HG03439 (cell line): ENCODE data around the gene PRCD.
"Not testable (repeated sequence)": the region's sequence is repeated elsewhere in the genome, so short reads cannot be mapped to it uniquely, and the experiment has no call there.

Source experiments
- ATAC-seq: cut with Tn5 transposase; IDR thresholded peaks from one replicate; pipeline ENCODE4 v1.9.1; 2021; ENCODE audit warnings: mild to moderate bottlenecking, moderate library complexity; ENCODE audit not compliant: unreplicated experiment

The PRCD gene

GRCh38 chr17:76502341-76503211 is 37.3 kb upstream of the PRCD start:
- ATAC-seq, result no peak

GRCh38 chr17:76504117-76504516 is 35.7 kb upstream of the PRCD start:
- ATAC-seq, result no peak

GRCh38 chr17:76506408-76507345 is 33.2 kb upstream of the PRCD start:
- ATAC-seq, result no peak

- not testable (repeated sequence) for ATAC-seq
Observed at GRCh38 chr17:76508472-76509063, 31.3 kb upstream of the PRCD start.

GRCh38 chr17:76510831-76511244 is 29.0 kb upstream of the PRCD start:
- ATAC-seq, result no peak

GRCh38 chr17:76511668-76512365 is 28.0 kb upstream of the PRCD start:
- no peak for ATAC-seq

GRCh38 chr17:76512366-76513305 is 27.2 kb upstream of the PRCD start:
- no peak for ATAC-seq

- no peak for ATAC-seq
Observed at GRCh38 chr17:76513306-76513692, 26.5 kb upstream of the PRCD start.

GRCh38 chr17:76514355-76514754 is 25.5 kb upstream of the PRCD start:
- not testable (repeated sequence) for ATAC-seq

GRCh38 chr17:76515274-76515949 is 24.4 kb upstream of the PRCD start:
- no peak for ATAC-seq

- ATAC-seq, result no peak
Observed at GRCh38 chr17:76517638-76518038, 22.2 kb upstream of the PRCD start.

GRCh38 chr17:76519048-76519966 is 20.5 kb upstream of the PRCD start:
- no peak for ATAC-seq

- no peak for ATAC-seq
Observed at GRCh38 chr17:76521262-76521661, 18.6 kb upstream of the PRCD start.

- ATAC-seq, result not testable (repeated sequence)
Observed at GRCh38 chr17:76521683-76522082, 18.2 kb upstream of the PRCD start.

GRCh38 chr17:76523084-76524037 is 16.5 kb upstream of the PRCD start:
- peak; percentile 60 for ATAC-seq

GRCh38 chr17:76524598-76525512 is 15.0 kb upstream of the PRCD start:
- no peak for ATAC-seq
